Fibroblast of the aortic adventitia (primary cell): ENCODE results near the gene ST14. TPM values are rescaled to one million over a fixed set of nuclear protein-coding genes. Genes with fewer than 3 reads are reported as not detected.

ENCODE experiments used
- DNase-seq: peaks from one replicate; pipeline ENCODE4 v3.0.0-alpha.2; 2010; ENCODE audit warnings: low read depth
- H3K4me3 ChIP-seq: 2 replicates; pipeline ENCODE4 v1.5.1; 2011; ENCODE audit warnings: low read depth, mild to moderate bottlenecking, control low read depth, low read length, moderate library complexity
- CTCF ChIP-seq: IDR thresholded peaks from 2 replicates; pipeline ENCODE4 v1.5.1; 2011; ENCODE audit warnings: mild to moderate bottlenecking, low read length, control low read depth, inconsistent platforms; ENCODE audit not compliant: insufficient read depth
- total RNA-seq: library from RNA; depleted of rRNA; stranded (reverse); fragments of >200 nt; gene quantifications from 2 replicates; pipeline ENCODE4 v1.2.3, GENCODE V29; 2012; ENCODE audit warnings: low replicate concordance

Gene ST14
- total RNA-seq, 1 donor = 0.09 TPM

DNA sequence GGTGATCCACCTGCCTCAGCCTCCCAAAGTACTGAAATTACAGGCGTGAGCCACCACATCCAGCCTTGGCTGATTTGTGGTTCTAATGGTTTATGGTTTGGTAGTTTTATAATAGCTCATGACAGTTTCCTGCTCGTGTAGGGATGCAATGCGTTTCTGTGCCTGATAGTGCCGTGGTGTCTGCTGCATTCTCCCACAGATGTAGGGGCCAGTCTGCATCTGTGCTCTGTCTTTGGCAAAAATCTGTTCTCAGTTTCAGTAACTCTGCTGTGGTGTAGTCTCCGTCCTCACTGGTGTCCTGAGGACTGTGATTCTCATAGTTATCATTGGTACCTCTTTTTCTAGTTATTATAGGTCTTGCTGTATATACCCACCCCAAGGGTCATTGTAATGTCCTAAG, 16.3 kb downstream of the ST14 start:
- no peak overlapping the region for H3K4me3 ChIP-seq
- no peak for DNase-seq
- TF ChIP-seq CTCF = no peak

- no peak for TF ChIP-seq CTCF
- DNase-seq = no peak
- H3K4me3 ChIP-seq = no peak overlapping the region
Observed at GRCh38 chr11:130177782-130178181, 18.2 kb downstream of the ST14 start.

GRCh38 chr11:130178441-130179339, 19.1 kb downstream of the ST14 start:
- no peak for TF ChIP-seq CTCF
- no peak for DNase-seq
- no peak overlapping the region for H3K4me3 ChIP-seq

DNA sequence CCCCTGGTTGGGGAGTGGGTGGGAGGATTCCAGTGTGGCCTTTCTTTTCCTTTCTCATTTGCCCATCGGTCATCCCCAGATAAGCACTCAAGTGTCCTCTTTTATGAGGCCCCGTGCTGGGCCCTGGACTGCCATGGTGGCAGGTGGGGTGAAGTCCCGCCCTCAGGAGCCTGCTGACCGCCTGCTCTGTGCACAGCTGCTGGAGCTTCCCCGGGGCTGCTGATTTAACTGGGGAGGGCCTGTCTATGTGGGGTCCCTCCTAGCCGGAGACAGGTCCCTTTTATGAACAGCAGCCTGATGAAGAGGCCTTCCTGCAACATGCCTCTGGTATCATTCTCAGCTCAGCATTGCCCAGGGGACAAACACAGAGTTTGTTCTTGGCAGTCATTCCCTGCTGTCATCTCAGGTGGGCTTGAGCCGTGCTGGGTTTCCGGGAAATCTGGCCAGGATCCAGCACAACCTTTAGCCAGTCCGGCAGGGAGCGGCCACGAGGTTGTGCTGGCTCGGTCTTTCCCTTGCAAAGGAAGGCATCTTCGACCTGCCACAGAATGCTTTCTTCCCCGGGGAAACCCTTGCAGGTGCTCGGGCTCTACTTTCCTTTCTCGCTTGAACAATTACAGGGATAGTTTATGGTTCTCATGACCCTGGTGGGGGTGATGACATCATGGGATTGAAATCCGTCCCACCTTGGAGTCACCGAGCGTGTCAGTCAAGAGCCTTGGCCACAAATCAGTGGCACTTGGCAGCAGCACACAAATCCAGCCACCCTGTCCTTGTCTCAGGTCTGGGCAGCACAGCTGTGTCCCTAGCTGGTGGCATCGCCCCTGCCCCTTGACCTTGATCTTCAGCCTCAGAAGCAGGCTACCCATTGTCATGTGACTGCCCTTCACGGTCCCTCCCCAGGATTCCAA, 20.1 kb downstream of the ST14 start:
- no peak overlapping the region for H3K4me3 ChIP-seq

DNA sequence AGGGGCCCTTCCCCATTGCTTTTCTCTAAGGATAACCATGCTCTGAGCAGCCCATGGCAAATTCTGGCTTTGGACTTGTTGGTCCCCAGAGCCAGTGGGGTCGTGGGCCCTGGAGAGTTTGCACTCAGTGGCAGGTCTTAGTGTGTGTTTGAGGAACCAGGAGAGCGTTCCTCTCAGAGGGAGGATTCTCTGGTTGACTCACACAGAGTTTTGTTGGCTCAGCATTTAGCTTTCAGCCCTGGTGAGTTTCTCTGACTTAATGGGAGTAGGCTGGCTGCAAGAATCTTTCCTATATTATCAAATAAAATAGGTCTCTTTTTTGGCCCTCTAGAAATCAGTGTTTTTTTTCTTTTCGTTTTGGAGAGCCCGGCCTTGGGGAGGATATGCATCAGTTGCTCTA, 20.9 kb downstream of the ST14 start:
- no peak for TF ChIP-seq CTCF
- H3K4me3 ChIP-seq = no peak overlapping the region
- peak; percentile 54 for DNase-seq

More for the DNA sequence above, 20.1 kb downstream of the ST14 start:
- no peak for DNase-seq
- no peak for TF ChIP-seq CTCF

DNA sequence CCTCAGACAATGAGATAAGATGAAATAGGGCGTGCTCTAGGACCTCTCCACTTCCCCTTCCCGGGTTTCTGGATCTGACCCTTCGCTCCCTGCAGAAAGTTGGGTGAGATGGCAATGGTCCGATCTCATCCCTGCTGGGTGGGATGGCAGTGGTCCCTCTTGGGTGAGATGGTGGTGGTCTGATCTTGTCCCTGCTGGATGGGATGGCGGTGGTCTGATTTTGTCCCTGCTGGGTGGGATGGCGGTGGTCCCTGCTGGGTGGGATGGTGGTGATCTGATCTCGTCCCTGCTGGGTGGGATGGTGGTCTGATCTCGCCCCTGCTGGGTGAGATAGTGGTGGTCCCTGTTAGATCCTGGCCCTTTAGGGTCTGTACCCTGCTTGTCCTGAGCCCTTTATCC, 21.3 kb downstream of the ST14 start:
- TF ChIP-seq CTCF = no peak
- DNase-seq = no peak
- H3K4me3 ChIP-seq = no peak overlapping the region
